Measurements from ENCODE around the gene LOXL1.

The LOXL1 gene

GRCh38 chr15:73994413-73994883 lies 68.2 kb downstream of the LOXL1 start, which contains the start of gene PML:
PML (plus strand) TSS chr15:73994716; CDS start chr15:73994813, 97 bp downstream.
- DNase-seq (ENCODE audit: low read depth) = peak; percentile 92

GRCh38 chr15:73994912-73995622 lies 68.8 kb downstream of the LOXL1 start:
- peak overlapping the region; percentile 97 for H3K4me3 ChIP-seq (ENCODE audit: control insufficient read depth, low read depth, low read length)
- no peak for DNase-seq (ENCODE audit: low read depth)
- TF ChIP-seq CTCF (conservative IDR thresholded peaks at IDR 0.05; ENCODE audit: control insufficient read depth, insufficient read depth, low read depth, low read length) = no peak

More at GRCh38 chr15:73994413-73994883, 68.2 kb downstream of the LOXL1 start, which contains the start of gene PML:
- no peak for TF ChIP-seq CTCF (conservative IDR thresholded peaks at IDR 0.05; ENCODE audit: control insufficient read depth, insufficient read depth, low read depth, low read length)
- peak within 1 kb of the TSS; percentile 97 for H3K4me3 ChIP-seq (ENCODE audit: control insufficient read depth, low read depth, low read length)

GRCh38 chr15:73996267-73996666 lies 70.0 kb downstream of the LOXL1 start:
- DNase-seq (ENCODE audit: low read depth) = no peak
- H3K4me3 ChIP-seq (ENCODE audit: control insufficient read depth, low read depth, low read length) = peak overlapping the region; percentile 97
- TF ChIP-seq CTCF (conservative IDR thresholded peaks at IDR 0.05; ENCODE audit: control insufficient read depth, insufficient read depth, low read depth, low read length) = no peak

- TF ChIP-seq CTCF (conservative IDR thresholded peaks at IDR 0.05; ENCODE audit: control insufficient read depth, insufficient read depth, low read depth, low read length) = no peak
- peak overlapping the region; percentile 97 for H3K4me3 ChIP-seq (ENCODE audit: control insufficient read depth, low read depth, low read length)
- peak; percentile 72 for DNase-seq (ENCODE audit: low read depth)
Observed at GRCh38 chr15:73996939-73997338, 70.7 kb downstream of the LOXL1 start.

- DNase-seq (ENCODE audit: low read depth) = no peak
- no peak for TF ChIP-seq CTCF (conservative IDR thresholded peaks at IDR 0.05; ENCODE audit: control insufficient read depth, insufficient read depth, low read depth, low read length)
- no peak overlapping the region for H3K4me3 ChIP-seq (ENCODE audit: control insufficient read depth, low read depth, low read length)
Observed at GRCh38 chr15:73997986-73998385, 71.7 kb downstream of the LOXL1 start.

All from fibroblast of mammary gland (primary cell).